NOMO-1 treated with dmso at 0.1 percent for 144 hours (cell line): Measurements from ENCODE around the gene SPEM1.

Source experiments
- DNase-seq: peaks from one replicate; lab custom pipeline; 2025; ENCODE audit not compliant: unreplicated experiment; lab: John Stamatoyannopoulos, UW

Gene SPEM1

GRCh38 chr17:7418472-7419152 is 1.5 kb upstream of the SPEM1 start:
- DNase-seq: no peak

- DNase-seq: no peak
Measured at GRCh38 chr17:7421186-7421585, 1.1 kb downstream of the SPEM1 start.

GRCh38 chr17:7423679-7424078 is 3.6 kb downstream of the SPEM1 start:
- no peak for DNase-seq

GRCh38 chr17:7425316-7425715 is 5.2 kb downstream of the SPEM1 start, which contains the start of gene SPEM2:
SPEM2 (plus strand) TSS chr17:7425616; CDS start chr17:7425689, 73 bp downstream.
- no peak for DNase-seq

GRCh38 chr17:7425756-7426155 is 5.6 kb downstream of the SPEM1 start:
- no peak for DNase-seq

GRCh38 chr17:7426203-7426863 is 6.2 kb downstream of the SPEM1 start:
- DNase-seq: no peak

- DNase-seq: no peak
Measured at GRCh38 chr17:7426896-7427489, 6.9 kb downstream of the SPEM1 start.

GRCh38 chr17:7427549-7427948 is 7.4 kb downstream of the SPEM1 start:
- DNase-seq: no peak

- no peak for DNase-seq
Measured at GRCh38 chr17:7428557-7428956, 8.4 kb downstream of the SPEM1 start, which contains the start of gene SPEM3. SPEM3 (plus strand) TSS chr17:7428857; CDS start chr17:7428903, 46 bp downstream.

- DNase-seq: no peak
Measured at GRCh38 chr17:7429722-7430121, 9.6 kb downstream of the SPEM1 start.

- no peak for DNase-seq
Measured at GRCh38 chr17:7431231-7431630, 11.1 kb downstream of the SPEM1 start.

GRCh38 chr17:7432296-7432695 is 12.2 kb downstream of the SPEM1 start:
- DNase-seq: no peak

- peak; percentile 65 for DNase-seq
Measured at GRCh38 chr17:7435676-7436555, 15.8 kb downstream of the SPEM1 start.

GRCh38 chr17:7436556-7437368 is 16.6 kb downstream of the SPEM1 start:
- DNase-seq: peak; percentile 52

- DNase-seq: no peak
Measured at GRCh38 chr17:7437369-7437863, 17.3 kb downstream of the SPEM1 start.

- peak; percentile 32 for DNase-seq
Measured at GRCh38 chr17:7437950-7438614, 18.0 kb downstream of the SPEM1 start.

- no peak for DNase-seq
Measured at GRCh38 chr17:7438656-7439460, 18.7 kb downstream of the SPEM1 start.

GRCh38 chr17:7439462-7440112 is 19.5 kb downstream of the SPEM1 start, which contains the start of gene FGF11:
FGF11 (plus strand) TSS chr17:7439512; CDS start chr17:7439621, 109 bp downstream.
- no peak for DNase-seq
